CD14-positive monocyte (primary cell): ENCODE results near the gene FAM120B. TPM values are rescaled to one million over a fixed set of nuclear protein-coding genes. Genes with fewer than 3 reads are reported as not detected.

Experiments
- DNase-seq, 3 donors: peaks; one replicate each; pipeline ENCODE4 v3.0.0-alpha.2; 2011 to 2022
- H2AFZ ChIP-seq: 2 replicates; pipeline ENCODE4 v1.6.0; 2012; ENCODE audit warnings: mild to moderate bottlenecking, low read depth, low read length, inconsistent platforms; ENCODE audit not compliant: insufficient read depth, poor library complexity, severe bottlenecking
- H3K27ac ChIP-seq, 2 donors: 1 replicate in 1 of 2; 2 replicates in 1 of 2; pipeline ENCODE4 v1.5.1; 2012 to 2013; ENCODE audit warnings: low read length in 2 of 2, control low read depth in 1 of 2, inconsistent platforms in 1 of 2, low read depth in 1 of 2, mild to moderate bottlenecking in 1 of 2
- H3K27me3 ChIP-seq, 2 donors: one replicate each; pipeline versions ENCODE4 v1.6.0 to v1.6.1; 2011 to 2013; ENCODE audit warnings: low read length in 2 of 2; ENCODE audit not compliant: control insufficient read depth in 2 of 2, insufficient read depth in 2 of 2
- H3K36me3 ChIP-seq, 2 donors: replicated peaks in 1 of 2; 1 replicate in 1 of 2; 2 replicates in 1 of 2; pipeline versions ENCODE4 v1.5.1 to v1.6.1; 2012 to 2013; ENCODE audit warnings: low read length in 2 of 2, control low read depth in 1 of 2, inconsistent platforms in 1 of 2, mild to moderate bottlenecking in 1 of 2; ENCODE audit not compliant: insufficient read depth in 2 of 2, control insufficient read depth in 1 of 2
- H3K4me1 ChIP-seq, 2 donors: 1 replicate in 1 of 2; 2 replicates in 1 of 2; pipeline versions ENCODE4 v1.5.1 to v1.6.1; 2012 to 2013; ENCODE audit warnings: low read length in 2 of 2, control low read depth in 1 of 2, inconsistent platforms in 1 of 2, mild to moderate bottlenecking in 1 of 2, moderate library complexity in 1 of 2; ENCODE audit not compliant: insufficient read depth in 2 of 2, control insufficient read depth in 1 of 2
- H3K4me2 ChIP-seq: replicated peaks from 2 replicates; pipeline ENCODE3; 2012; ENCODE audit warnings: low read length, moderate library complexity, mild to moderate bottlenecking; ENCODE audit not compliant: poor library complexity, severe bottlenecking; ENCODE audit errors: extremely low read depth
- H3K4me3 ChIP-seq, 3 experiments: fragments of 200-600 bp in 1 of 3; sonication (generic) in 1 of 3; replicated peaks in 1 of 3; 1 replicate in 2 of 3; 2 replicates in 1 of 3; pipeline ENCODE4 v1.5.1; 2011 to 2013; ENCODE audit warnings: low read length in 3 of 3, mild to moderate bottlenecking in 3 of 3, control low read depth in 2 of 3, low read depth in 2 of 3, inconsistent platforms in 1 of 3, moderate library complexity in 1 of 3
- H3K79me2 ChIP-seq: 2 replicates; pipeline ENCODE4 v1.6.0; 2012; ENCODE audit warnings: mild to moderate bottlenecking, control low read depth, inconsistent platforms, low read length, moderate library complexity; ENCODE audit not compliant: insufficient read depth
- H3K9ac ChIP-seq: 2 replicates; pipeline ENCODE4 v1.6.0; 2017; ENCODE audit warnings: low read length, mild to moderate bottlenecking; ENCODE audit not compliant: insufficient read depth, poor library complexity, severe bottlenecking
- H3K9me3 ChIP-seq, 2 donors: replicated peaks in 1 of 2; 1 replicate in 1 of 2; 2 replicates in 1 of 2; pipeline versions ENCODE4 v1.5.1 to v1.6.1; 2012 to 2013; ENCODE audit warnings: low read length in 2 of 2, control low read depth in 1 of 2; ENCODE audit not compliant: control insufficient read depth in 1 of 2, insufficient read depth in 1 of 2
- H4K20me1 ChIP-seq: 2 replicates; pipeline ENCODE4 v1.6.0; 2012; ENCODE audit warnings: mild to moderate bottlenecking, low read length, control low read depth, moderate library complexity; ENCODE audit not compliant: insufficient read depth
- H3K27ac Mint-ChIP-seq, 7 donors: one replicate each; pipeline ENCODE4 v1.8.0; 2020; ENCODE audit warnings: mild to moderate bottlenecking in 7 of 7, mixed read lengths in 7 of 7, moderate library complexity in 6 of 7, inconsistent platforms in 2 of 7
- H3K27me3 Mint-ChIP-seq, 3 donors: one replicate each; pipeline ENCODE4 v1.8.0; 2021 to 2022; ENCODE audit warnings: low read depth in 3 of 3, mild to moderate bottlenecking in 3 of 3, mixed read lengths in 3 of 3, moderate library complexity in 3 of 3, inconsistent platforms in 1 of 3
- H3K36me3 Mint-ChIP-seq, 2 donors: one replicate each; pipeline ENCODE4 v1.8.0; 2020; ENCODE audit warnings: mixed read lengths in 2 of 2, inconsistent platforms in 1 of 2, mild to moderate bottlenecking in 1 of 2
- H3K4me1 Mint-ChIP-seq: one replicate; pipeline ENCODE4 v1.8.0; 2020; ENCODE audit warnings: mild to moderate bottlenecking, mixed read lengths
- H3K4me3 Mint-ChIP-seq, 2 donors: one replicate each; pipeline ENCODE4 v1.8.0; 2020; ENCODE audit warnings: mild to moderate bottlenecking in 2 of 2, mixed read lengths in 2 of 2, moderate library complexity in 1 of 2
- H3K9me3 Mint-ChIP-seq, 7 donors: one replicate each; pipeline ENCODE4 v1.8.0; 2020 to 2022; ENCODE audit warnings: mixed read lengths in 7 of 7, mild to moderate bottlenecking in 6 of 7, moderate library complexity in 6 of 7, inconsistent platforms in 2 of 7
- CTCF ChIP-seq: fragments of 200-600 bp; IDR thresholded peaks from one replicate; pipeline ENCODE4 v1.8.0; 2022; ENCODE audit warnings: antibody characterized with exemption, mild to moderate bottlenecking
- WGBS: methylation state at CpG from one replicate; pipeline ENCODE4 v1.1.5; 2013; ENCODE audit warnings: missing lambda C conversion rate; ENCODE audit not compliant: insufficient coverage; 5-methylcytosine and 5-hydroxymethylcytosine counted together
- intact Hi-C, 2 donors: fragments of 100-400 bp; cut with micrococcal nuclease; formaldehyde crosslinking; loops; one replicate each; pipeline versions ENCODE4 v1.15.0 to v1.15.1; 2023
- polyA plus RNA-seq, 3 donors: library from polyadenylated mRNA; depleted of rRNA in 1 of 3; unstranded in 2 of 3; stranded (reverse) in 1 of 3; fragments of 300-500 nt in 2 of 3; fragments of >200 nt in 1 of 3; fragmentation: Illumina TruSeq in 2 of 3; gene quantifications; 1 replicate in 2 of 3; 2 replicates in 1 of 3; pipeline ENCODE4 v1.2.3, GENCODE V29; 2012 to 2021

FAM120B gene
- polyA plus RNA-seq, 3 donors: 10.6 to 20.2 (median 11.2) TPM

- Histone ChIP-seq H3K4me1 (no peaks in the 10 kb centered on the region), H3K79me2 (no peaks in the 10 kb centered on the region), H4K20me1 (no peaks in the 10 kb centered on the region), H3K27me3 (no peaks in the 10 kb centered on the region), H3K9me3 (no peaks in the 10 kb centered on the region), H3K4me3 (no peak overlapping the region), H3K27ac (no peak overlapping the region), H2AFZ (no peak overlapping the region), H3K4me2 (no peak overlapping the region), H3K36me3 (peaks cover 52 to 66% of the 10 kb centered on the region in 2 donors), H3K9ac (no peak overlapping the region)
- intact Hi-C loops: no loop called here
- DNase-seq: no peak
- Mint-ChIP-seq H3K9me3 (peaks cover 0 to 3% (median 0%) of the 10 kb centered on the region in 7 donors), H3K27ac (peak overlapping the region in 2 of 7 donors; percentile 10 to 11), H3K36me3 (peaks cover 72 to 77% of the 10 kb centered on the region in 2 donors), H3K4me3 (no peak overlapping the region), H3K27me3 (peaks cover 0 to 2% (median 0%) of the 10 kb centered on the region in 3 donors), H3K4me1 (no peaks in the 10 kb centered on the region)
- TF ChIP-seq CTCF: no peak
- 100% methylated on average over 2 of the region's 3 CpGs for WGBS
Measured at GRCh38 chr6:170403451-170403850, 96.9 kb downstream of the FAM120B start.

DNA sequence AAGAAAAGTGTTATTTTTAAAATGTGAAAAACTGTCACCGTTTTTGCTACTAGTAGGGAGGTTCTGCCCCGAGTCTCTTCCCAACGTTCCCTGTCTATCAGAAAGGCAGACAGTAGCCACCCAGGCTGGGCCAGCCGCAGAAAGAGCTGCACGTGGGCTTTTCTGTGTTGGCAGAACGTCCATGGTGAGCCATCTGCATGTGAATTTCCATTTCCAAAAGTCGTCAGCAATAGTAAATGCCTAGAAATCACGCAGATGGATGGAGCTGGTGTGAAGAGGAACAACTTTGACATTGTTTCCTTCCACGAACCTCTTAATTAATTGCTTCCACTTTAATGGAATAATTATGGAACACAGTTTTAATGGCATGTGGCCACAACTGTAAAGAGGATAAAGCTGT lies 97.5 kb downstream of the FAM120B start:
- TF ChIP-seq CTCF: no peak
- Mint-ChIP-seq H3K27ac (peak overlapping the region in 1 of 7 donors; percentile 27), H3K4me1 (no peaks in the 10 kb centered on the region), H3K4me3 (no peak overlapping the region), H3K27me3 (peaks cover 0 to 2% (median 1%) of the 10 kb centered on the region in 3 donors), H3K36me3 (peaks cover 68 to 72% of the 10 kb centered on the region in 2 donors), H3K9me3 (peaks cover 0 to 3% (median 0%) of the 10 kb centered on the region in 7 donors)
- no peak overlapping the region for H3K27ac ChIP-seq
- no peak overlapping the region for H2AFZ ChIP-seq
- no peak for DNase-seq
- no peaks in the 10 kb centered on the region for H3K27me3 ChIP-seq
- no peaks in the 10 kb centered on the region for H3K9me3 ChIP-seq
- WGBS: 98% methylated on average over 7 of the region's 9 CpGs
- peaks cover 52 to 66% of the 10 kb centered on the region in 2 donors for H3K36me3 ChIP-seq
- no peaks in the 10 kb centered on the region for H4K20me1 ChIP-seq
- H3K9ac ChIP-seq: no peak overlapping the region
- H3K4me3 ChIP-seq: no peak overlapping the region
- H3K79me2 ChIP-seq: no peaks in the 10 kb centered on the region
- no peaks in the 10 kb centered on the region for H3K4me1 ChIP-seq
- H3K4me2 ChIP-seq: no peak overlapping the region
- intact Hi-C loops: no loop called here
